GM06990 (cell line): ENCODE results near the gene BCORL1.
A peak's percentile ranks its signal among the peaks of the same experiment; 100 is the strongest.

ENCODE experiments used
- DNase-seq: peaks from one replicate; pipeline ENCODE4 v3.0.0-alpha.2; 2011; ENCODE audit not compliant: insufficient read length; ENCODE audit errors: extremely low read depth
- H3K27me3 ChIP-seq: replicated peaks from 2 replicates; pipeline ENCODE4 v1.6.0; 2011; ENCODE audit warnings: low read length; ENCODE audit not compliant: control insufficient read depth, insufficient read depth
- H3K36me3 ChIP-seq: 2 replicates; pipeline ENCODE4 v1.5.1; 2011; ENCODE audit warnings: low read length; ENCODE audit not compliant: control insufficient read depth, insufficient read depth
- H3K4me3 ChIP-seq: replicated peaks from 2 replicates; pipeline ENCODE4 v1.5.1; 2011; ENCODE audit warnings: low read depth, mild to moderate bottlenecking, control low read depth, low read length
- TF ChIP-seq, protein P1 (sequence below): IDR thresholded peaks from 2 replicates; pipeline ENCODE4 v1.5.1; 2011; ENCODE audit warnings: low read length, control low read depth, mild to moderate bottlenecking, inconsistent platforms; ENCODE audit not compliant: insufficient read depth, poor library complexity, severe bottlenecking

Gene BCORL1

DNA sequence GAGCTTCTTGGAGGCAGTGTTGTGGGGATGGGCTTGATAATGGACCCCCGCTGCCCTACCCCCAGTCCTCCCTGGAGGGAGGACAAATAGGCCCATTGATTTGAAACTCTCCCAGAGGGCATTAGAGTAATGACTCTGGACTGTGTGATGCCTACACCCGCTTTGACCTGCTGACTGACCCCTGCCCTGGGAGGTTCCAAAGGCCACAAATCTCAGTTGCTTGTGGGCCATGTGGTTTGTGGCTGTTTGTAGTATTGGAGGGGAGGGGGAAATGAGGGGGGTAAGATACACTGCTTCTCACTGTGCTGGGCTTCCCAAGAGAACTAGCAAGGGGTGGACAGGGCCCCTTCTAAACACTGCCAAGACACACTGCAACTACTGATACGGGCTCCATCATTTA is 27.6 kb upstream of the BCORL1 start:
- Histone ChIP-seq H3K4me3 (no peak overlapping the region), H3K36me3 (no peaks in the 10 kb centered on the region), H3K27me3 (no peaks in the 10 kb centered on the region)
- TF ChIP-seq, protein P1, sequence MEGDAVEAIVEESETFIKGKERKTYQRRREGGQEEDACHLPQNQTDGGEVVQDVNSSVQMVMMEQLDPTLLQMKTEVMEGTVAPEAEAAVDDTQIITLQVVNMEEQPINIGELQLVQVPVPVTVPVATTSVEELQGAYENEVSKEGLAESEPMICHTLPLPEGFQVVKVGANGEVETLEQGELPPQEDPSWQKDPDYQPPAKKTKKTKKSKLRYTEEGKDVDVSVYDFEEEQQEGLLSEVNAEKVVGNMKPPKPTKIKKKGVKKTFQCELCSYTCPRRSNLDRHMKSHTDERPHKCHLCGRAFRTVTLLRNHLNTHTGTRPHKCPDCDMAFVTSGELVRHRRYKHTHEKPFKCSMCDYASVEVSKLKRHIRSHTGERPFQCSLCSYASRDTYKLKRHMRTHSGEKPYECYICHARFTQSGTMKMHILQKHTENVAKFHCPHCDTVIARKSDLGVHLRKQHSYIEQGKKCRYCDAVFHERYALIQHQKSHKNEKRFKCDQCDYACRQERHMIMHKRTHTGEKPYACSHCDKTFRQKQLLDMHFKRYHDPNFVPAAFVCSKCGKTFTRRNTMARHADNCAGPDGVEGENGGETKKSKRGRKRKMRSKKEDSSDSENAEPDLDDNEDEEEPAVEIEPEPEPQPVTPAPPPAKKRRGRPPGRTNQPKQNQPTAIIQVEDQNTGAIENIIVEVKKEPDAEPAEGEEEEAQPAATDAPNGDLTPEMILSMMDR, result no peak
- no peak for DNase-seq

DNA sequence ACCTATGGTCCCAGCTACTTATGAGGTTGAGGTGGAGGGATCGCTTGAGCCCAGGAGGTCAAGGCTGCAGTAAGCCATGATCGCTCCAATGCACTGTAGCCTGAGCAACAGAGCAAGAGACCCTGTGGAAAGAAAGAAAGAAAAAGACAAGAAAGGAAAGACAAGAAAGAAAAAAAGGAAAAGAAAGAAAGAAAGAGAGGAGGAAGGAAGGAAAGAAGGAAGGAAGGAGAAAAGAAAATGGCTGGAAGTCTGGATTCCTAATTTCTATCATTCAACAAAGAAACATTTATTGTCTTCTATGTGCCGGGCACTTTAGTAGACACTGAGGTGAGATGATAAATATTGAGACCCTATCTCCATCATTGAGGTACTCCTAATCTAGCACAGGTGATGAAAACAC is 26.8 kb upstream of the BCORL1 start:
- TF ChIP-seq, protein P1, result no peak
- no peak for DNase-seq
- H3K27me3 ChIP-seq, result no peaks in the 10 kb centered on the region
- no peaks in the 10 kb centered on the region for H3K36me3 ChIP-seq
- H3K4me3 ChIP-seq, result no peak overlapping the region

DNA sequence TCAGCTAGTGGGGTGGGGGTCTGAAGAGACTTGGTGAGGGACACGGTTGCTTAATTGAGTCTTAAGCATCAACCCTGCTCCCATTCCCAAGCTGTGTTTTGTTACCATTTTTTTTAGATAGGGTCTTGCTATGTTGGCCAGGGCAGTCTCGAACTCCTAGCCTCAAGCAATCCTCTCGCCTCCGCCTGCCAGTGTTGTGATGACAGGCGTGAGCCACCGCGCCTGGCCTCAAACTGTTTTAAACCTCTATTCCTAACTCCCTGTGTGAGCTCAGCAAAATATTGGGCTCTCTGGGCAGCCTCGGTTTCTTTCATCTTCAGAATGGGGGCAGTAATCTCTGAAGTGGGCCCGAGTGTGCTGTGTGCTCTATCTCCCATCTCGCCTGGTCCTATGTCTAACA is 26.3 kb upstream of the BCORL1 start:
- no peaks in the 10 kb centered on the region for H3K36me3 ChIP-seq
- TF ChIP-seq, protein P1, result no peak
- H3K27me3 ChIP-seq, result no peaks in the 10 kb centered on the region
- DNase-seq, result no peak
- H3K4me3 ChIP-seq, result no peak overlapping the region

DNA sequence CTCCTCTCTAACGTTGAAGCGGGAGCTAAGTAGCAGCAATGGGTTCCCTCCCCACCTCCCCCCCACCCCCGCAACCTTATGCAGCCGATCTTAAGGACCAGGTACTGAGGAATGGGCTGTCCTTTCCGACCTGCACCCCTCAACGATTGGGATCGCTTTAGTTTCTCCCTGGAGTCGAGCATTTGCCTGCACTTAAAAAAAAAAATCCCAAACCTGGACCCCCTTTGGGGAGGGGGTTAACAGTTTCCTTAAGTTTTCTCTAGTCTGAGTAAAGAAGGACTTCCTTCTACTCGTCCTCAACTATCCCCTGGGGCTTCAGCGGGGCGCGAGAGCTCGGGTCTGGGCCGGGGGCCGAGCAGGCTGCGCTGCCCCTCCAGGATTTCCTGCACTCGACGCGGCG is 25.7 kb upstream of the BCORL1 start:
- H3K36me3 ChIP-seq, result no peaks in the 10 kb centered on the region
- H3K4me3 ChIP-seq, result no peak overlapping the region; the same call in 1 of the 2 replicates
- H3K27me3 ChIP-seq, result no peaks in the 10 kb centered on the region
- TF ChIP-seq, protein P1, result no peak
- DNase-seq, result no peak

DNA sequence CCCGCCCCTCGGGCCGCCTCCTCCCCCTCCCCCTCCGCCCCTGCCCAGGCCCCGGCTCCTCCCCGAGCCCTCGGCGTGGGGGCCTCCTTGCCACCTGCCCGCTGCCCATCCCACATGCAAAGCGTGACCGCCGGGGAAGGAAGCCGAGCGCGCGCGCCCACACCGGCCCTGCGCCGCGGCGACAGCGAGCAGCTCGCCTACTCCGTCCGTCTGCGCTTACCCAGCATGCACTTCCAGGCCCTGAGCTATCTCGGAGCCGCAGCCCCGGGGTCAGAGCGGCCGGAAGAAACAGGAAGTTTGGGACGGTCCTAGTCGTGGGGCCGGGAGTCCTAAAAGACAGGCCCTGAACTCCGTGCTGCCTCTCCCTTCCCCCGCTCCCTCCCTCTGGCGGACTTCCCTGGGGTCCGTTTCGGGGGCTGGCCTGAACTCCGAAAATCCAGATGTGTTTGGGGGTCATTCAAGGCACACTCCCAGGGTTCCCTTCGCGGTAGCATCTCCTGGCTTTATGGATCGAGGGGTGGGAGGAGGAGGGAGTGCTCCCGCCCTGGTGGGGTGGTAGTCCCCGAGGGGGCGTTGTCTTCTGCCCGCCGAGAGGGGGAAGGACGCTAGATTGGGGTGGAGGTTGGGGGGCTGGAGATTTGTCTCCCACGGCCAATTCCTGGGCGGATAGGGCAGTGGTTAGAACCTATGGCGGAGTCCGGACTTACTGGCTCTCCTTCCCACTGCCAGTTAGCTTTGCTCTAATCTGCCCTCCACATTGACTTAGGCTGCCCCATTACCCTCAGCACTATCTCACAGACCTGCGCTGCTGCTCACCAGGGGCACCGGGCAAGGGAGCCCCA is 25.0 kb upstream of the BCORL1 start:
- H3K27me3 ChIP-seq, result no peaks in the 10 kb centered on the region
- peak; percentile 85 for DNase-seq

More for the DNA sequence above, 25.0 kb upstream of the BCORL1 start:
- Histone ChIP-seq H3K36me3 (no peaks in the 10 kb centered on the region), H3K4me3 (peak overlapping the region; percentile 58)
- TF ChIP-seq, protein P1, result no peak
